Measurements from ENCODE around the gene CCR2.

CCR2 gene

GRCh38 chr3:46405301-46406019 lies 51.5 kb downstream of the CCR2 start:
- no peak for DNase-seq

- DNase-seq: no peak
These were observed 52.5 kb downstream of the CCR2 start for GRCh38 chr3:46406443-46406787.

GRCh38 chr3:46406788-46407611 lies 53.1 kb downstream of the CCR2 start, which contains the start of the genes CCR5AS and CCRL2:
Gene CCR5AS, minus strand, starts transcription at chr3:46407066.
Gene CCRL2, plus strand, starts transcription at chr3:46407259. Its CDS starts 821 bp downstream, at chr3:46408080.
- DNase-seq: peak in 2 of 4 experiments; percentile 3 to 13

- DNase-seq: no peak
These were observed 54.1 kb downstream of the CCR2 start for GRCh38 chr3:46407970-46408369.

GRCh38 chr3:46408853-46409252 lies 54.9 kb downstream of the CCR2 start:
- DNase-seq: no peak

- no peak for DNase-seq
These were observed 56.0 kb downstream of the CCR2 start for GRCh38 chr3:46409739-46410489.

All from activated CD4-positive, CD25-positive, alpha-beta regulatory T cell (primary cell).